Measurements from ENCODE around the gene KLHL26.

DNA sequence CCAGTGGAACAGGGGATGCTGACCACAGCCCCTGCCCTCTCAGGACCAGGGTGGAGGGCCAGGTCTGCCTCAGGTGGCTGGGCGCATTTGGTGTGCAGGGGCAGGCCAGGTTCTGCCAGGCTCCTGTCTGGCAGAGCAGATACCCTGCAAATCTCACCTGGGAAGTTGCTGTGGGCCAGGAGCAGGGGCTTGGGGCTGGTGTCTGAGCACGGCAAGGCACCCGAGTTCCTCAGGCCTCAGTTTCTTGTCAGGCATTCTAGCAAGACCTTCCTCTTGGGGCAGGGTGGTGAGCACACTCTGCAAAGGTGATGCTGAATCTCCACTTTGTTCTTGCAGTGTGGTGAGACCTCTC is 47.8 kb downstream of the KLHL26 start:
- TF ChIP-seq CTCF (IDR thresholded peaks at IDR 0.05; ENCODE audit: borderline replicate concordance, extremely low read depth, low read length, poor library complexity, severe bottlenecking) (no peak), EZH2 (IDR thresholded peaks at IDR 0.05; ENCODE audit: borderline replicate concordance, low read depth, low read length, severe bottlenecking) (no peak)

Data from DND-41 (cell line).